Adrenal gland (tissue), 12 donors: ENCODE measurements around the gene C1orf116. TPM values are rescaled to one million over a fixed set of nuclear protein-coding genes. Genes with fewer than 3 reads are reported as not detected.

ENCODE experiments used
- DNase-seq, 7 donors: peaks; one replicate each; pipeline ENCODE4 v3.0.0-alpha.2; 2019 to 2020
- H3K27ac ChIP-seq, 5 donors: fragments of 200-600 bp; sonication (generic) in 4 of 5; 1 replicate in 3 of 5; 2 replicates in 2 of 5; pipeline versions ENCODE4 v1.5.1 to v1.8.0; 2016 to 2020; ENCODE audit warnings: mild to moderate bottlenecking in 1 of 5
- H3K27me3 ChIP-seq: fragments of 200-600 bp; 2 replicates; pipeline ENCODE4 v1.8.0; 2021
- H3K36me3 ChIP-seq, 2 donors: fragments of 200-600 bp; replicated peaks in 1 of 2; 1 replicate in 1 of 2; 2 replicates in 1 of 2; pipeline versions ENCODE4 v1.5.1 to v1.8.0; 2018 to 2022
- H3K4me1 ChIP-seq, 2 donors: fragments of 200-600 bp; replicated peaks in 1 of 2; 1 replicate in 1 of 2; 2 replicates in 1 of 2; pipeline versions ENCODE4 v1.5.1 to v1.8.0; 2018 to 2021
- H3K4me3 ChIP-seq, 4 donors: fragments of 200-600 bp; sonication (generic) in 3 of 4; one replicate each; pipeline ENCODE4 v1.5.1; 2016 to 2018
- H3K9me3 ChIP-seq, 3 donors: fragments of 200-600 bp; sonication (generic) in 1 of 3; replicated peaks in 1 of 3; 1 replicate in 2 of 3; 2 replicates in 1 of 3; pipeline versions ENCODE4 v1.5.1 to v1.8.0; 2016 to 2021
- CTCF ChIP-seq, 6 experiments: fragments of 450-650 bp in 4 of 6; fragments of 200-600 bp in 2 of 6; sonication (generic) in 1 of 6; IDR thresholded peaks; 1 replicate in 5 of 6; 2 replicates in 1 of 6; pipeline versions ENCODE4 v1.5.1 to v1.8.0; 2016 to 2021; ENCODE audit warnings: antibody characterized with exemption in 6 of 6, mild to moderate bottlenecking in 2 of 6, moderate library complexity in 1 of 6
- POLR2A ChIP-seq, 2 donors: fragments of 450-650 bp; IDR thresholded peaks; one replicate each; pipeline ENCODE4 v1.6.1; 2017; ENCODE audit warnings: antibody characterized with exemption in 2 of 2, mild to moderate bottlenecking in 2 of 2, moderate library complexity in 1 of 2
- WGBS, 4 donors: extraction: QIAGEN DNeasy Blood & Tissue Kit in 2 of 4; methylation state at CpG; one replicate each; pipeline versions ENCODE4 v1.1.5 to v1.1.7; 2013 to 2017; 5-methylcytosine and 5-hydroxymethylcytosine counted together
- intact Hi-C, 2 donors: fragments of 100-400 bp; cut with DNase I; formaldehyde crosslinking; loops; one replicate each; pipeline versions ENCODE4 v1.14.1 to v1.15.0; 2022 to 2023
- polyA plus RNA-seq, 3 donors: library from polyadenylated mRNA; stranded (reverse); fragments of 200-250 nt in 2 of 3; fragments of 350-450 nt in 1 of 3; fragmentation: Illumina TruSeq in 1 of 3; extraction: RNeasy Lipid Tissue Mini Kit (QIAGEN cat#74804) in 1 of 3; gene quantifications; one replicate each; pipeline ENCODE4 v1.2.3, GENCODE V29; 2013 to 2014
- total RNA-seq, 9 donors: library from RNA; depleted of rRNA in 4 of 9; stranded (reverse); fragments of >200 nt in 4 of 9; fragments of 120-200 nt in 1 of 9; fragmentation: NEBNext Ultra II Directional in 1 of 9; extraction: Animal tissue kit (Norgen Biotek cat#: 25700) in 1 of 9; gene quantifications; one replicate each; pipeline versions ENCODE4 v1.1.0 to v1.2.4, GENCODE V29; 2013 to 2023
- donor health status: healthy with polysubstance abuse.
- donor health status: Bipolar disorder and iron deficiency.
- donor health status: DM: yes; HTN: yes; CAD: no.
- donor health status: DM: no; HTN: no; CAD: no.
- donor health status: DM: no; HTN: no; CAD: no.
- donor health status: DM: yes; HTN: yes; CAD: no.

The C1orf116 gene
- total and polyA plus RNA-seq, 12 donors: 0.11 to 3.7 (median 0.96) TPM

- Histone ChIP-seq H3K36me3 (no peaks in the 10 kb centered on the region), H3K9me3 (no peaks in the 10 kb centered on the region), H3K27ac (no peak overlapping the region), H3K27me3 (no peaks in the 10 kb centered on the region), H3K4me1 (peaks cover 18 to 26% of the 10 kb centered on the region in 2 donors), H3K4me3 (no peak overlapping the region)
- 54 to 67% (median 65%) methylated on average over 5 of the region's 5 CpGs for WGBS, 4 donors
- intact Hi-C loops: no loop called here
- DNase-seq: no peak
- TF ChIP-seq POLR2A (IDR thresholded peaks at IDR 0.05) (no peak), CTCF (IDR thresholded peaks at IDR 0.05) (no peak)
These were observed 2.0 kb downstream of the C1orf116 start for GRCh38 chr1:207030522-207031009.

GRCh38 chr1:207029701-207030521 is 2.6 kb downstream of the C1orf116 start:
- DNase-seq: no peak
- Histone ChIP-seq H3K27me3 (no peaks in the 10 kb centered on the region), H3K36me3 (no peaks in the 10 kb centered on the region), H3K4me1 (peaks cover 24 to 32% of the 10 kb centered on the region in 2 donors), H3K4me3 (no peak overlapping the region), H3K27ac (no peak overlapping the region), H3K9me3 (no peaks in the 10 kb centered on the region)
- intact Hi-C loops: no loop called here
- WGBS, 4 donors: 80 to 90% (median 84%) methylated on average over 5 of the region's 5 CpGs
- TF ChIP-seq POLR2A (IDR thresholded peaks at IDR 0.05) (no peak), CTCF (IDR thresholded peaks at IDR 0.05) (no peak)

GRCh38 chr1:207028884-207029650 is 3.5 kb downstream of the C1orf116 start:
- H3K27me3 ChIP-seq: no peaks in the 10 kb centered on the region
- 91 to 92% (median 92%) methylated on average over 2 of the region's 2 CpGs for WGBS, 4 donors
- peaks cover 33 to 41% of the 10 kb centered on the region in 2 donors for H3K4me1 ChIP-seq
- H3K36me3 ChIP-seq: no peaks in the 10 kb centered on the region
- TF ChIP-seq CTCF (IDR thresholded peaks at IDR 0.05): no peak
- no peak for TF ChIP-seq POLR2A (IDR thresholded peaks at IDR 0.05)
- DNase-seq: no peak
- no peak overlapping the region for H3K4me3 ChIP-seq
- no peaks in the 10 kb centered on the region for H3K9me3 ChIP-seq
- no peak overlapping the region for H3K27ac ChIP-seq
- intact Hi-C loops: no loop called here

- no peak for DNase-seq
- Histone ChIP-seq H3K4me1 (peaks cover 36 to 46% of the 10 kb centered on the region in 2 donors), H3K27me3 (no peaks in the 10 kb centered on the region), H3K36me3 (no peaks in the 10 kb centered on the region), H3K4me3 (no peak overlapping the region), H3K27ac (peak overlapping the region in 1 of 5 donors; percentile 20), H3K9me3 (no peaks in the 10 kb centered on the region)
- TF ChIP-seq POLR2A (IDR thresholded peaks at IDR 0.05) (no peak), CTCF (IDR thresholded peaks at IDR 0.05) (no peak)
- 89 to 97% (median 93%) methylated on average over 1 of the region's 1 CpG for WGBS, 4 donors
- intact Hi-C loops: no loop called here
These were observed 4.6 kb downstream of the C1orf116 start for GRCh38 chr1:207027921-207028320.
